ENCODE results near the gene STK10. TPM values are rescaled to one million over a fixed set of nuclear protein-coding genes. Genes with fewer than 3 reads are reported as not detected.

STK10 gene
- total and polyA plus RNA-seq, 2 experiments from 2014 or later: 21.2 to 28.9 TPM

DNA sequence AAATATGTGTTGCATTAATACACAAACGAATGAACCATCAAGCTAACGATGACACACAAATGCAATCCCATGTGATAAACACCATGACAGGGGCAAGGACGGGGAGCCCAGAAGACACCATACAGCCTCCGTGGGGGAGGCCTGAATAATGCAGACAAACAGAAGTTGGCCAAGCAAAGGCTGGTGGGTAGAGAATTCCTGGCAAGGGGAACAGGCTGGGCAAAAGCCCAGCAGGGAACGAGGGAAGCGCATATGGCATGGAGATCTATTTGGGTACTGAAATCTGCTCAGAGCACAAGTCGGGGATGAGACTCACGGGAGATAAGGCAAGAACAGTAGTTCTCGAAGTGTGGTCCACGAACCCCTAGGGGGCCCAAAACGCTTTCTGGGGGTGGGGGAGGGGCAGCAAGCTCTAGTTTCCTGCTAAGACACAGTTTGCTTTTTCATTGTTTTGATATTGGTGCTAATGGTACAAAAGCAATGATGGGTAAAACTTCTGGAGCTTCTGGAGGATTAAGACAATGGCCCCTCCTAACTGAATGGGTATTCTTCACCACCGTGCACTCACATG is 138.7 kb downstream of the STK10 start:
- Histone ChIP-seq H3K9me2 (ENCODE audit: insufficient read depth) (no peaks in the 10 kb centered on the region), H3K9me3 (ENCODE audit: low read depth) (no peaks in the 10 kb centered on the region), H2AFZ (no peak overlapping the region), H3K9ac (no peak overlapping the region), H3K27ac (no peak overlapping the region), H3F3A (ENCODE audit: insufficient read depth) (0 out of 2 replicates have a peak, but pooled peaks cover 11% of the 10 kb centered on the region), H3K4me3 (no peak overlapping the region), H3K79me2 (ENCODE audit: insufficient read depth) (no peaks in the 10 kb centered on the region), H3K27me3 (replicated peaks; ENCODE audit: insufficient read depth) (no peaks in the 10 kb centered on the region), H3K4me2 (ENCODE audit: unreplicated experiment) (no peak overlapping the region), H3K4me1 (ENCODE audit: insufficient read depth) (0 out of 2 replicates have a peak, but pooled peaks cover 3% of the 10 kb centered on the region), H4K20me1 (ENCODE audit: insufficient read depth) (no peaks in the 10 kb centered on the region), H3K36me3 (ENCODE audit: low read depth) (peaks cover 12% of the 10 kb centered on the region; the same call in 1 of the 2 replicates)
- 79 to 81% methylated on average over 12 of the region's 12 CpGs for WGBS, 2 experiments (ENCODE audit: low coverage in 1 of 2, low lambda C conversion rate in 2 of 2, missing lambda C conversion rate in 2 of 2)
- no peak for DNase-seq
- in situ Hi-C loops (cut with MboI): loop anchor here (25.0 kb wide), 2 partner anchors 412 to 637 kb away; partner anchors contain the start of gene FGF18
- TF ChIP-seq EZH2phosphoT487 (IDR thresholded peaks at IDR 0.05; ENCODE audit: insufficient read depth, low read depth) (no peak), EZH2 (IDR thresholded peaks at IDR 0.05; ENCODE audit: insufficient read depth, poor library complexity, severe bottlenecking) (no peak)

GRCh38 chr5:172048539-172049101 is 139.4 kb downstream of the STK10 start:
- in situ Hi-C loops (cut with MboI): loop anchor here (25.0 kb wide), 2 partner anchors 411 to 636 kb away; partner anchors contain the start of gene FGF18
- Histone ChIP-seq H2AFZ (no peak overlapping the region), H3K79me2 (ENCODE audit: insufficient read depth) (no peaks in the 10 kb centered on the region), H3K9me2 (ENCODE audit: insufficient read depth) (no peaks in the 10 kb centered on the region), H3K9me3 (ENCODE audit: low read depth) (no peaks in the 10 kb centered on the region), H3K27me3 (replicated peaks; ENCODE audit: insufficient read depth) (no peaks in the 10 kb centered on the region), H3K4me3 (no peak overlapping the region), H3K9ac (no peak overlapping the region), H3K36me3 (ENCODE audit: low read depth) (peaks cover 12% of the 10 kb centered on the region; the same call in 1 of the 2 replicates), H3F3A (ENCODE audit: insufficient read depth) (0 out of 2 replicates have a peak, but pooled peaks cover 10% of the 10 kb centered on the region), H4K20me1 (ENCODE audit: insufficient read depth) (no peaks in the 10 kb centered on the region), H3K4me2 (ENCODE audit: unreplicated experiment) (no peak overlapping the region), H3K27ac (no peak overlapping the region), H3K4me1 (ENCODE audit: insufficient read depth) (0 out of 2 replicates have a peak, but pooled peaks cover 3% of the 10 kb centered on the region)
- DNase-seq: no peak
- TF ChIP-seq EZH2 (IDR thresholded peaks at IDR 0.05; ENCODE audit: insufficient read depth, poor library complexity, severe bottlenecking): no peak
- TF ChIP-seq EZH2phosphoT487 (IDR thresholded peaks at IDR 0.05; ENCODE audit: insufficient read depth, low read depth): no peak
- WGBS, 2 experiments (ENCODE audit: low coverage in 1 of 2, low lambda C conversion rate in 2 of 2, missing lambda C conversion rate in 2 of 2): 90 to 97% methylated on average over 12 of the region's 12 CpGs

GRCh38 chr5:172048170-172048422 is 139.9 kb downstream of the STK10 start:
- no peak for TF ChIP-seq EZH2 (IDR thresholded peaks at IDR 0.05; ENCODE audit: insufficient read depth, poor library complexity, severe bottlenecking)
- TF ChIP-seq EZH2phosphoT487 (IDR thresholded peaks at IDR 0.05; ENCODE audit: insufficient read depth, low read depth): no peak
- DNase-seq: no peak
- Histone ChIP-seq H3K79me2 (ENCODE audit: insufficient read depth) (no peaks in the 10 kb centered on the region), H3F3A (ENCODE audit: insufficient read depth) (0 out of 2 replicates have a peak, but pooled peaks cover 5% of the 10 kb centered on the region), H4K20me1 (ENCODE audit: insufficient read depth) (no peaks in the 10 kb centered on the region), H3K9me3 (ENCODE audit: low read depth) (no peaks in the 10 kb centered on the region), H3K9ac (no peak overlapping the region), H3K4me3 (no peak overlapping the region), H3K36me3 (ENCODE audit: low read depth) (peaks cover 12% of the 10 kb centered on the region; the same call in 1 of the 2 replicates), H3K27ac (no peak overlapping the region), H3K27me3 (replicated peaks; ENCODE audit: insufficient read depth) (no peaks in the 10 kb centered on the region), H3K4me1 (ENCODE audit: insufficient read depth) (0 out of 2 replicates have a peak, but pooled peaks cover 3% of the 10 kb centered on the region), H3K4me2 (ENCODE audit: unreplicated experiment) (no peak overlapping the region), H3K9me2 (ENCODE audit: insufficient read depth) (no peaks in the 10 kb centered on the region), H2AFZ (no peak overlapping the region)
- WGBS, 2 experiments (ENCODE audit: low coverage in 1 of 2, low lambda C conversion rate in 2 of 2, missing lambda C conversion rate in 2 of 2): 92 to 95% methylated on average over 1 of the region's 1 CpG
- in situ Hi-C loops (cut with MboI): loop anchor here (25.0 kb wide), 2 partner anchors 411 to 636 kb away; partner anchors contain the start of gene FGF18

GRCh38 chr5:172046593-172046992 is 141.4 kb downstream of the STK10 start:
- H4K20me1 ChIP-seq (ENCODE audit: insufficient read depth): no peaks in the 10 kb centered on the region
- 82 to 87% methylated on average over 4 of the region's 4 CpGs for WGBS, 2 experiments (ENCODE audit: low coverage in 1 of 2, low lambda C conversion rate in 2 of 2, missing lambda C conversion rate in 2 of 2)
- H3K79me2 ChIP-seq (ENCODE audit: insufficient read depth): no peaks in the 10 kb centered on the region
- TF ChIP-seq EZH2phosphoT487 (IDR thresholded peaks at IDR 0.05; ENCODE audit: insufficient read depth, low read depth) (no peak), EZH2 (IDR thresholded peaks at IDR 0.05; ENCODE audit: insufficient read depth, poor library complexity, severe bottlenecking) (no peak)
- no peaks in the 10 kb centered on the region for H3K9me2 ChIP-seq (ENCODE audit: insufficient read depth)
- H3K4me1 ChIP-seq (ENCODE audit: insufficient read depth): no peaks in the 10 kb centered on the region
- no peak overlapping the region for H3K4me3 ChIP-seq
- H3F3A ChIP-seq (ENCODE audit: insufficient read depth): no peaks in the 10 kb centered on the region
- no peak overlapping the region for H3K9ac ChIP-seq
- DNase-seq: no peak
- H3K27me3 ChIP-seq (replicated peaks; ENCODE audit: insufficient read depth): no peaks in the 10 kb centered on the region
- H2AFZ ChIP-seq: no peak overlapping the region
- H3K27ac ChIP-seq: no peak overlapping the region
- in situ Hi-C loops (cut with MboI): loop anchor here (25.0 kb wide), 2 partner anchors 409 to 634 kb away; partner anchors contain the start of gene FGF18
- no peak overlapping the region for H3K4me2 ChIP-seq (ENCODE audit: unreplicated experiment)
- peaks cover 12% of the 10 kb centered on the region; the same call in 1 of the 2 replicates for H3K36me3 ChIP-seq (ENCODE audit: low read depth)
- no peaks in the 10 kb centered on the region for H3K9me3 ChIP-seq (ENCODE audit: low read depth)
